Nephron progenitor cell (in vitro differentiated cells): Measurements from ENCODE around the gene EEF1B2.
"Not testable (repeated sequence)": the region's sequence is repeated elsewhere in the genome, so short reads cannot be mapped to it uniquely, and the experiment has no call there.

Source experiments
- DNase-seq: peaks from one replicate; pipeline ENCODE4 v3.0.0; 2021
- H3K27ac Mint-ChIP-seq: 2 replicates; pipeline ENCODE4 v1.8.0; 2021; ENCODE audit warnings: mild to moderate bottlenecking, moderate library complexity, mixed read lengths
- H3K27me3 Mint-ChIP-seq: 2 replicates; pipeline ENCODE4 v1.8.0; 2021; ENCODE audit warnings: mild to moderate bottlenecking, low read depth, mixed read lengths; ENCODE audit not compliant: poor library complexity
- H3K36me3 Mint-ChIP-seq: 2 replicates; pipeline ENCODE4 v1.8.0; 2021; ENCODE audit warnings: low read depth, mixed read lengths
- H3K4me1 Mint-ChIP-seq: 2 replicates; pipeline ENCODE4 v1.8.0; 2021; ENCODE audit warnings: mixed read lengths
- H3K4me3 Mint-ChIP-seq: 2 replicates; pipeline ENCODE4 v1.8.0; 2021; ENCODE audit warnings: mild to moderate bottlenecking, moderate library complexity, mixed read lengths
- H3K9me3 Mint-ChIP-seq: 2 replicates; pipeline ENCODE4 v1.8.0; 2021; ENCODE audit warnings: mild to moderate bottlenecking, moderate library complexity, mixed read lengths
- TF ChIP-seq, protein P1 (sequence below): fragments of 200-600 bp; sonication (generic); IDR thresholded peaks from 2 replicates; pipeline ENCODE4 v1.5.0; 2021; ENCODE audit warnings: antibody characterized with exemption

The EEF1B2 gene

DNA sequence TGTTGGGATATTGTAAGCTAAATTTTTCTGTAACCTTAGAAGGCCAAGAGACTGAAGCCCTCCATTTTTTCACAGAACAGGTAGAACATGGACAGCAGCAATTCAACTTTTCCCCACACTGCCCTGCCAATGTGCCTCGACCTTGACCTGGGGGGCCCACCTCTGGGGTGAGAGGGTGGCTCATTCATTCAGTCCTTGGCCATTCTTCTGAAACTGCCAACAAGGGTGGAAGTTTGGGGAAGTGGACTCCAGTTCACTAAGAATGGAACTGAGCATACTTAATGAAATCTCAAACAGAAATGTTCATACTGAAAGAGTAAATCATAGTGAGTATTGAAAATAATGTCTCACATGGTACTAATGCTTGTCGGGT lies 1.1 kb downstream of the EEF1B2 start:
- H3K4me3 Mint-ChIP-seq: peak overlapping the region; percentile 97
- H3K27me3 Mint-ChIP-seq: peaks cover 3% of the 10 kb centered on the region
- H3K36me3 Mint-ChIP-seq: peaks cover 48% of the 10 kb centered on the region
- H3K4me1 Mint-ChIP-seq: peaks cover 50% of the 10 kb centered on the region
- TF ChIP-seq, protein P1, sequence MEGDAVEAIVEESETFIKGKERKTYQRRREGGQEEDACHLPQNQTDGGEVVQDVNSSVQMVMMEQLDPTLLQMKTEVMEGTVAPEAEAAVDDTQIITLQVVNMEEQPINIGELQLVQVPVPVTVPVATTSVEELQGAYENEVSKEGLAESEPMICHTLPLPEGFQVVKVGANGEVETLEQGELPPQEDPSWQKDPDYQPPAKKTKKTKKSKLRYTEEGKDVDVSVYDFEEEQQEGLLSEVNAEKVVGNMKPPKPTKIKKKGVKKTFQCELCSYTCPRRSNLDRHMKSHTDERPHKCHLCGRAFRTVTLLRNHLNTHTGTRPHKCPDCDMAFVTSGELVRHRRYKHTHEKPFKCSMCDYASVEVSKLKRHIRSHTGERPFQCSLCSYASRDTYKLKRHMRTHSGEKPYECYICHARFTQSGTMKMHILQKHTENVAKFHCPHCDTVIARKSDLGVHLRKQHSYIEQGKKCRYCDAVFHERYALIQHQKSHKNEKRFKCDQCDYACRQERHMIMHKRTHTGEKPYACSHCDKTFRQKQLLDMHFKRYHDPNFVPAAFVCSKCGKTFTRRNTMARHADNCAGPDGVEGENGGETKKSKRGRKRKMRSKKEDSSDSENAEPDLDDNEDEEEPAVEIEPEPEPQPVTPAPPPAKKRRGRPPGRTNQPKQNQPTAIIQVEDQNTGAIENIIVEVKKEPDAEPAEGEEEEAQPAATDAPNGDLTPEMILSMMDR: no peak
- H3K9me3 Mint-ChIP-seq: no peaks in the 10 kb centered on the region
- H3K27ac Mint-ChIP-seq: peak overlapping the region; percentile 52
- DNase-seq: no peak

DNA sequence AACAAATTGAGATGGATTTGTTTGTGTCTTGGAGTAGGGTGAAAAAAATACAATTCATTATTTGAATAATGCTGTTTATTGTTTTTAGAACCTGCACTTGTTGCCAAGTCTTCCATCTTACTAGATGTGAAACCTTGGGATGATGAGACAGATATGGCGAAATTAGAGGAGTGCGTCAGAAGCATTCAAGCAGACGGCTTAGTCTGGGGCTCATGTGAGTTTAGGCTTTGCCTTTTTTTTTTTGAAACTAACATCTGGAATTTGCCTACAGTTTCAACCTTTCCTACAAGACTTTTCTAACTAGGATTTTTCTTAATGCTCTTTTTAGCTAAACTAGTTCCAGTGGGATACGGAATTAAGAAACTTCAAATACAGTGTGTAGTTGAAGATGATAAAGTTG lies 2.7 kb downstream of the EEF1B2 start:
- H3K4me3 Mint-ChIP-seq, H3K27me3 Mint-ChIP-seq, DNase-seq, H3K9me3 Mint-ChIP-seq: not testable (repeated sequence)
- Mint-ChIP-seq H3K36me3 (peaks cover 49% of the 10 kb centered on the region), H3K4me1 (peaks cover 50% of the 10 kb centered on the region), H3K27ac (peak overlapping the region; percentile 85)

DNA sequence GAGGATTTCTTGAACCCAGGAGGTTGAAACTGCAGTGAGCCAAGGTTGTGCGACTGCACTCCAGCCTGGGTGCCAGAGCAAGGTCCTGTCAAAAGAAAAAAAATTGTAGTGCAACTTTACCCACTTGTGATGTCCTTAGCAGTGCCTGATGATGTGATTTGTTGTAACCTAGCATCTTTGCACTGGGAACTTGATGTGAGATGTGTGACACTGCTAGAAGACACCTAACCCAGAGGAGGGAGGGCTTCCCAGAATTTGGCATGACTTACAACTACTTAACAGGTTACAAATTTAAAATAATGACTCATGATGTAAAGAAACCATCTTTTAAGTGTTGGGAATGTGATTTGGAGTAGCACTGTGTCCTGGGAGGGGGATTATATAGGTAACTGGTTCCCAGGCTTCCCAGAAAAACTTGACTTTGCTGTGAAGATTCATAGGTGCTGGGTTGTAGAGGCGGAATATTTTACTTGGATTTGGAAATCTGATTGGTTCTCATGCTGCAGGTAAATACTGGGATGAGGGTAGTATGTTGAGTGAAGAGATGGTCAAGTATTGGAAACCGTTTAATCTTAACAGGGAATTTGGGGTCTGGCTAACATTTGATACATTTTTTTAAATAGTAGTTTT lies 3.7 kb downstream of the EEF1B2 start:
- Mint-ChIP-seq H3K36me3 (peaks cover 49% of the 10 kb centered on the region), H3K9me3 (peaks cover 10% of the 10 kb centered on the region), H3K27me3 (no peaks in the 10 kb centered on the region), H3K4me1 (peaks cover 41% of the 10 kb centered on the region), H3K4me3 (no peak overlapping the region), H3K27ac (peak overlapping the region; percentile 27)
- DNase-seq: no peak
- TF ChIP-seq, protein P1: no peak

DNA sequence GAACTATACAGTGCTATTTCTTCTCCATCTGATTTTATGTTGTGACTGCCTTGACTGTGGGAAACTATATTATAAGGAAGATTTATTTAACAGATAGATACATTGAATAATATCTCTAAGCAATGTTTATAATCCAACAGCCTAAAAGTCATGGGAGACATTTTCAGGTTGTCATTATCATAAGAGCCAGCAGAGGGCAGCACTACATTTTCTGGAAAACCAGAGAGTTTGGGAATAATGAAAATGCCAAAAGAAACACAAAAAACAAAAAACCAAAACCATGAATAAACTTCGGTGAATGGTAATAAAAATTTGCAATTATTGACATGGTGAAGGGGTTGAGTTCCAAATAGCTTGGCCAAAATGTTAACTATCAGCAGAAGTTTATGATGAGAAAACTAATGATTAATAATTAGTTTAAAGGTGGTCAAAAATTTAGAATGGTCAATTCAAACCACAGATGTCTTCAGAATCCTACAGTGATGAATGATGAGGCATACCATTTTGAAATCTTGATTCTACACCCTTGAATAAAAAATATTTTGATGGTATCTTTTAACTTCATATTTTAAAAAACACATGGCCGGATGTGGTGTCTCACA lies 4.7 kb downstream of the EEF1B2 start:
- no peak overlapping the region for H3K27ac Mint-ChIP-seq
- no peaks in the 10 kb centered on the region for H3K27me3 Mint-ChIP-seq
- peaks cover 14% of the 10 kb centered on the region for H3K9me3 Mint-ChIP-seq
- TF ChIP-seq, protein P1: peak; percentile 73
- DNase-seq: peak; percentile 59
- H3K4me3 Mint-ChIP-seq: no peak overlapping the region
- peaks cover 58% of the 10 kb centered on the region for H3K36me3 Mint-ChIP-seq
- H3K4me1 Mint-ChIP-seq: peaks cover 36% of the 10 kb centered on the region

DNA sequence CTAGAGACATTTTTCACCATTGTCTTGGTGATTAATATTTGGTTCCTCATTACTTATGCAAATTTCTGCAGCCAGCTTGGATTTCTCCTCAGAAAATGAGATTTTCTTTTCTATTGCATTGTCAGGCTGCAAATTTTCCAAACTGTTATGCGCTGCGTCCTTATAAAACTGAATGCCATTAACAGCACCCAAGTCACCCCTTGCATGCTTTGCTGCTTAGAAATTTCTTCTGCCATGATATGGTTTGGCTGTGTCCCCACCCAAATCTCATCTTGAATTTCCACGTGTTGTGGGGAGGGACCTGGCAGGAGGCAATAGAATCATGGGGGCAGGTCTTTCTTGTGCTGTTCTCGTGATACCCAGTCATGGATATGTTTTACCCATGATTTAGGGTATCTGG lies 8.5 kb downstream of the EEF1B2 start:
- not testable (repeated sequence) for H3K4me3 Mint-ChIP-seq, H3K27ac Mint-ChIP-seq, H3K27me3 Mint-ChIP-seq, DNase-seq, H3K4me1 Mint-ChIP-seq
- Mint-ChIP-seq H3K9me3 (peaks cover 30% of the 10 kb centered on the region), H3K36me3 (peaks cover 55% of the 10 kb centered on the region)

DNA sequence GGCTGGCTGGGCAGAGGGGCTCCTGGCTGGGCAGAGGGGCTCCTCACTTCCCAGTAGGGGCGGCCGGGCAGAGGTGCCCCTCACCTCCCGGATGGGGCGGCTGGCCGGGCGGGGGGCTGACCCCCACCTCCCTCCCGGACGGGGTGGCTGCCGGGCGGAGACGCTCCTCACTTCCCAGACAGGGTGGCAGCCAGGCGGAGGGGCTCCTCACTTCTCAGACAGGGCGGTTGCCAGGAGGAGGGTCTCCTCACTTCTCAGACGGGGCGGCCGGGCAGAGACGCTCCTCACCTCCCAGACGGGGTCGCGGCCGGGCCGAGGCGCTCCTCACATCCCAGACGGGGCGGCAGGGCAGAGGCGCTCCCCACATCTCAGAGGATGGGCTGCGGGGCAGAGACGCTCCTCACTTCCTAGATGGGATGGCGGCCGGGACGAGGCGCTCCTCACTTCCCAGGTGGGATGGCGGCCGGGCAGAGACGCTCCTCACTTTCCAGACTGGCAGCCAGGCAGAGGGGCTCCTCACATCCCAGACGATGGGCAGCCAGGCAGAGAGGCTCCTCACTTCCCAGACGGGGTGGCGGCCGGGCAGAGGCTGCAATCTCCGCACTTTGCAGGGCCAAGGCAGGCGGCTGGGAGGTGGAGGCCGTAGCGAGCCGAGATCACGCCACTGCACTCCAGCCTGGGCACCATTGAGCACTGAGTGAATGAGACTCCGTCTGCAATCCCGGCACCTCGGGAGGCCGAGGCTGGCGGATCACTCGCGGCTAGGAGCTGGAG lies 12.1 kb downstream of the EEF1B2 start:
- H3K27ac Mint-ChIP-seq, H3K27me3 Mint-ChIP-seq, DNase-seq: not testable (repeated sequence)

DNA sequence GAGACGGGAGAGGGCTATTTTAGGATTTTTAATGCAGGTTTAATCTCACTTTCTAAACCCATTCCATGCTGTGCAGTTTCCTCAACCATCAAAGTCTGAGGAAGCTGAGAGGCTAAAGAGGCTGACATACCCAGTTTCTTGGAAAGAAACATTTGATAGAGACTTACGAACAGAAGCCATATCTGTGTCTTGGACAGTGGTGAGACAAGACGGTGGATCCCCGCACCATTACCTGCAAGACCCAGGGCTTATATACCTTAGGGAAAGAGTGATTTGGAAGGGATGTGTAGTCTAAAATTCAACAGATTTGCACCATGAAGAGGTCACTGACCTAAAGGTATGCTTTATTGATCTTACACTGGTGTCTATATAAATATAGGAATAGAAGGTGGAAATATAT lies 13.5 kb downstream of the EEF1B2 start:
- DNase-seq: no peak
- TF ChIP-seq, protein P1: no peak
- Mint-ChIP-seq H3K27me3 (peaks cover 8% of the 10 kb centered on the region), H3K4me1 (no peaks in the 10 kb centered on the region), H3K9me3 (peaks cover 25% of the 10 kb centered on the region), H3K36me3 (peaks cover 26% of the 10 kb centered on the region), H3K4me3 (no peak overlapping the region), H3K27ac (no peak overlapping the region)

More for the DNA sequence above, 12.1 kb downstream of the EEF1B2 start:
- Mint-ChIP-seq H3K9me3 (peaks cover 31% of the 10 kb centered on the region), H3K36me3 (peaks cover 39% of the 10 kb centered on the region)
- not testable (repeated sequence) for H3K4me3 Mint-ChIP-seq, H3K4me1 Mint-ChIP-seq
